Dendritic cell treated with granulocyte-macrophage colony-stimulating factor and Interleukin-4, amounts not matched to agents 40 ng/mL and 50 ng/mL, for 4 days (primary cell): ENCODE data around the gene GPR42.

Experiments used
- H3K27ac Mint-ChIP-seq: one replicate; pipeline ENCODE4 v1.8.0; 2022; ENCODE audit warnings: mild to moderate bottlenecking, mixed read lengths
- H3K27me3 Mint-ChIP-seq: one replicate; pipeline ENCODE4 v1.8.0; 2022; ENCODE audit warnings: mild to moderate bottlenecking, mixed read lengths
- H3K36me3 Mint-ChIP-seq: one replicate; pipeline ENCODE4 v1.8.0; 2022; ENCODE audit warnings: low read depth, mixed read lengths
- H3K4me1 Mint-ChIP-seq: one replicate; pipeline ENCODE4 v1.8.0; 2022; ENCODE audit warnings: low read depth, mixed read lengths
- H3K4me3 Mint-ChIP-seq: one replicate; pipeline ENCODE4 v1.8.0; 2022; ENCODE audit warnings: mild to moderate bottlenecking, moderate library complexity, mixed read lengths
- H3K9me3 Mint-ChIP-seq: one replicate; pipeline ENCODE4 v1.8.0; 2022; ENCODE audit warnings: mixed read lengths
- intact Hi-C: fragments of 100-400 bp; cut with micrococcal nuclease; formaldehyde crosslinking; loops from one replicate; pipeline ENCODE4 v1.15.0; 2022

GPR42 gene

DNA sequence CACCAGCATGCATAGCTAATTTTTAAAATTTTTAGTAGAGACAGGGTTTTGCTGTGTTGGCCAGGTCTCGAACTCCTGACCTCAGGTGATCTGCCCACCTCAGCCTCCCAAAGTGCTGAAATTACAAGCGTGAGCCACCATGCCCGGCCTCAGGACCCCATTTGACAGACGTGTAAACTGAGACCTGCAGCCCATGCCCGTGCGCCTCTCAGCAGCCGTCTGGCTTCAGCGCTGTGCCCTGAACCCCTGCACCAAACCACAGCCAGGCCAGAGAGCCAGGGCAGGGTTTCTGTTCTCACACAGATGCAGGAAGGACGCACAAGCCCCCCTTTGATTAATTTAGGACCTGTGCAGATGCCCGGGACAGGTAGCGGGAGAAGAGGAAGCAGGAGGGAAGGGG, 30.4 kb upstream of the GPR42 start:
- Mint-ChIP-seq H3K4me1 (peaks cover 29% of the 10 kb centered on the region), H3K27me3 (peaks cover 39% of the 10 kb centered on the region), H3K36me3 (no peaks in the 10 kb centered on the region), H3K27ac (peak overlapping the region; percentile 52), H3K9me3 (no peaks in the 10 kb centered on the region), H3K4me3 (no peak overlapping the region)
- intact Hi-C loops, result no loop called here

DNA sequence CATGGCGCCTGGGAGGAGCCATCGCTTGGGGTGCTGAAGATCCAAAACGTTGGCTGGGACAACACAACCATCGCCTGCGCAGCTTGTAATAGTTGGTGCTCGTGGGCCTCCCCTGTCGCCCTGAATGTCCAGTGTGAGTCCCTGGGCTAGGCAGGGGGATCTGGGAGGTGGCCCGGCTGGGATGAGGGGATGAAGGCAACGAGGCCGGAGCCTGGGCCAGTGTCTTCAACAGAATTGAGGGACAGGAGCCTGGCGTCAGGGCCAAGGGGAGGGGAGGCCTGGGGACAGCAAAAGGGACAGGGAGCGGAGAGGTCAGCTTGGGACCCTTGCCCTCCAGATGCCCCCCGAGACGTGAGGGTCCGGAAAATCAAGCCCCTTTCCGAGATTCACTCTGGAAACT, 29.9 kb upstream of the GPR42 start:
- Mint-ChIP-seq H3K36me3 (no peaks in the 10 kb centered on the region), H3K4me3 (no peak overlapping the region), H3K27me3 (peaks cover 40% of the 10 kb centered on the region), H3K4me1 (peaks cover 35% of the 10 kb centered on the region), H3K27ac (peak overlapping the region; percentile 52), H3K9me3 (no peaks in the 10 kb centered on the region)
- intact Hi-C loops, result no loop called here

DNA sequence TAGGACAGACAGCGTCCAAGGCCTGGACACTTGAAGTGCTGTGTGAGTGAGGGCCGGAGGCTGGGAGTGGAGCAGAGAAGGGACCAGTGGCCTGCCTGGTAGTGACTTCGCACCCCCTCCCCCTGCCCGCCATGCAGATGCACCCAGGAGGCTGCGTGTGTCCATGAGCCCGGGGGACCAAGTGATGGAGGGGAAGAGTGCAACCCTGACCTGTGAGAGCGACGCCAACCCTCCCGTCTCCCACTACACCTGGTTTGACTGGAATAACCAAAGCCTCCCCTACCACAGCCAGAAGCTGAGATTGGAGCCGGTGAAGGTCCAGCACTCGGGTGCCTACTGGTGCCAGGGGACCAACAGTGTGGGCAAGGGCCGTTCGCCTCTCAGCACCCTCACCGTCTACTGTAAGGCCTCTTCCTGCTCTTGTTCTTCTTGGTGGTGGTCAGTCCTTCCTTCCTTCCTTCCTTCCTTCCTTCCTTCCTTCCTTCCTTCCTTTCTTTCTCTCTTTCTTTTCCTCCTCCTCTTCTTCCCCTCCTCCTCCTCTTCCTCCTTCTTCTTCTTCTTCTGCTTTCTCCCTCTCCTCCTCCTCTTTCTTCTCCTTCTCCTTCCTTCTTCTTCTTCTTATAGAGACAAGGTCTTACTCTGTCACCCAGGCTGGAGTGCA, 29.2 kb upstream of the GPR42 start:
- intact Hi-C loops, result no loop called here
- H3K36me3 Mint-ChIP-seq, result no peaks in the 10 kb centered on the region
- no peak overlapping the region for H3K4me3 Mint-ChIP-seq
- H3K27me3 Mint-ChIP-seq, result peaks cover 43% of the 10 kb centered on the region
- H3K4me1 Mint-ChIP-seq, result peaks cover 42% of the 10 kb centered on the region
- peak overlapping the region; percentile 7 for H3K27ac Mint-ChIP-seq
- H3K9me3 Mint-ChIP-seq, result no peaks in the 10 kb centered on the region

DNA sequence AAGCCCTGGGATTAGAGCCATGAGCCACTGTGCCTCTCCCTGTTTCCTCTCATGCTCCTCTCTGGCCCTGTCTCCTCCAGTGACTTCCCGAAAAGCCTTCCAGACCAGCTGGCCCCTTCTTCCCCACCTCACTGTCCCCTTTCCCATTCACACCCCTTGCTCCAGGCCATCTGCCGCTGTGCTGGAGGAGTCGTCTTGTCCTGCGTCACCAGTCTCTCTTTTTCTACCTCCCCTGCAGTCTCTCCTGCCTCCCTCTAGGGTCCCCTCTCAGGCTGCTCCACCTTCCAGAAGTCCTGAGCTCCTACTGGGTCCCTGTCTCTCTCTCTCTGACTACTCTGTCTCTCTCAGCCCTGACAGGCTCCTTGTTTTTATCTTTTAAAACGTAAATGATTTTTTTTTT, 28.4 kb upstream of the GPR42 start:
- H3K27ac Mint-ChIP-seq, result peak overlapping the region; percentile 7
- H3K4me3 Mint-ChIP-seq, result no peak overlapping the region
- H3K4me1 Mint-ChIP-seq, result peaks cover 43% of the 10 kb centered on the region
- H3K36me3 Mint-ChIP-seq, result no peaks in the 10 kb centered on the region
- H3K27me3 Mint-ChIP-seq, result peaks cover 42% of the 10 kb centered on the region
- intact Hi-C loops, result no loop called here
- no peaks in the 10 kb centered on the region for H3K9me3 Mint-ChIP-seq

DNA sequence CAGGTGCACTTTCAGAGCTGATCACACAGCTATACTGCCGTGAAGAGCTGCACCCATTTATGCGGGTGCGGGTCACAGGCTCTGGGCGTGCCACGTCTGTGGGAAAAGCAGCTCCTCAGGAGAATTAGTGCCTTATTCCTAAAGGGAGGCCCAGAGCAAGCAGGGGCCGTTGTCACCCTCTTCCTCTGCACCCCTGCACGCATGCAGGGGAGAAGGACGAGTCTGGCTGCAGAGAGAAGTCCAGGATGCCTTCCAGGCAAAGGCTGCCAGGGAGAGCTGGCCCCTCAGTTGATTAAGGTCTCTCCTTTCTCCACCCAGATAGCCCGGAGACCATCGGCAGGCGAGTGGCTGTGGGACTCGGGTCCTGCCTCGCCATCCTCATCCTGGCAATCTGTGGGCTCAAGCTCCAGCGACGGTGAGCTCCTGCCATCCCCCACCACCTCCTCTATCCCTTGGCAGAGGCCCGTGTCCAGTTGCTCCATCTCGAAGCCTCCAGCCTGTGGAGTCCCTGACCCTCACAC, 26.3 kb upstream of the GPR42 start:
- no peak overlapping the region for H3K27ac Mint-ChIP-seq
- H3K36me3 Mint-ChIP-seq, result no peaks in the 10 kb centered on the region
- H3K27me3 Mint-ChIP-seq, result peaks cover 39% of the 10 kb centered on the region
- intact Hi-C loops, result loop anchor here (5.0 kb wide), 2 partner anchors 62 to 77 kb away; partner anchors contain the start of genes HAMP and USF2
- peaks cover 57% of the 10 kb centered on the region for H3K4me1 Mint-ChIP-seq
- no peak overlapping the region for H3K4me3 Mint-ChIP-seq
- H3K9me3 Mint-ChIP-seq, result no peaks in the 10 kb centered on the region

DNA sequence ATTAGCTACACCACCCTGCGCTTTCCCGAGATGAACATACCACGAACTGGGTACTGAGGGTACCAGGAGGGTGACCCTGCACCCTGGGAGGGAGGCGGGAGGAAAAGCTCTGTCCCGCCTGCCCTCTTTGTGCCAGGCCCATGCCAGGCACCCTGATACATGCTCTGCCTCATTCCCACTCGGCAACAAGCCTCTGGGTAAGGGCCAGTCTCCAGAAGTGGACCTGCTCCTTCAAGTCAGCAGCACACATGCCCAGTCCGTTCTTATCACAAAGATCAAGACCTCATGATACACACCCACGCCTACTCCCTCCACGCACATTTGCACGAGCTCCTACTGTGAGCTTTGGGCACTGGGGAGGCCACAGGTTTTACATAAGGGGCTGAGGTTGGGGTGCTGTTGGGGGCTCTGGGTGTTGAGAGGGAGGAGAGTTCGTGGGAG, 25.2 kb upstream of the GPR42 start:
- no peaks in the 10 kb centered on the region for H3K9me3 Mint-ChIP-seq
- intact Hi-C loops, result loop anchor here (5.0 kb wide), 2 partner anchors 63 to 78 kb away; partner anchors contain the start of genes HAMP and USF2
- H3K27ac Mint-ChIP-seq, result peak overlapping the region; percentile 93
- H3K27me3 Mint-ChIP-seq, result peaks cover 46% of the 10 kb centered on the region
- H3K4me3 Mint-ChIP-seq, result no peak overlapping the region
- H3K36me3 Mint-ChIP-seq, result no peaks in the 10 kb centered on the region
- peaks cover 67% of the 10 kb centered on the region for H3K4me1 Mint-ChIP-seq

DNA sequence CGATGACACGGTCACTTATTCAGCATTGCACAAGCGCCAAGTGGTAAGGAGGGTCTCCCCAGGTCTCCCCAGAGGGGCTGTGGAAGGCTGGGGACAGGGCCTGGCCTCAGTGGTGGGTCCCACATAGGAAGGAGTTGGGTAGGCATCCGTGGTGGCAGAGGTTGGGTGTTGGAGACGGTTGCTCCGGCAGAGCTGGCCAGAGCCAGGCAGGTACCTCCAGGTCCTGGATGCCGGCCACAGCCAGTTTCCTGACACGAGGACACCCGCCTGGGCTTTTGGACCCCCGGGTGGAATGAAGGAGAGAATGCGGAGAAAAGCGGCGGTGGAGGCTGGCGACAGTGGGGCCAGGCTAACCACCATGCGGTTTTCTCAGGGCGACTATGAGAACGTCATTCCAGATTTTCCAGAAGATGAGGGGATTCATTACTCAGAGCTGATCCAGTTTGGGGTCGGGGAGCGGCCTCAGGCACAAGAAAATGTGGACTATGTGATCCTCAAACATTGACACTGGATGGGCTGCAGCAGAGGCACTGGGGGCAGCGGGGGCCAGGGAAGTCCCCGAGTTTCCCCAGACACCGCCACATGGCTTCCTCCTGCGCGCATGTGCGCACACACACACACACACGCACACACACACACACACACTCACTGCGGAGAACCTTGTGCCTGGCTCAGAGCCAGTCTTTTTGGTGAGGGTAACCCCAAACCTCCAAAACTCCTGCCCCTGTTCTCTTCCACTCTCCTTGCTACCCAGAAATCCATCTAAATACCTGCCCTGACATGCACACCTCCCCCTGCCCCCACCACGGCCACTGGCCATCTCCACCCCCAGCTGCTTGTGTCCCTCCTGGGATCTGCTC, 24.4 kb upstream of the GPR42 start:
- H3K36me3 Mint-ChIP-seq, result no peaks in the 10 kb centered on the region
- peaks cover 66% of the 10 kb centered on the region for H3K4me1 Mint-ChIP-seq
- H3K27me3 Mint-ChIP-seq, result peaks cover 49% of the 10 kb centered on the region
- H3K9me3 Mint-ChIP-seq, result no peaks in the 10 kb centered on the region
- H3K27ac Mint-ChIP-seq, result peak overlapping the region; percentile 93
- intact Hi-C loops, result loop anchor here (5.0 kb wide), 2 partner anchors 64 to 79 kb away; partner anchors contain the start of genes HAMP and USF2
- H3K4me3 Mint-ChIP-seq, result peak overlapping the region; percentile 7

DNA sequence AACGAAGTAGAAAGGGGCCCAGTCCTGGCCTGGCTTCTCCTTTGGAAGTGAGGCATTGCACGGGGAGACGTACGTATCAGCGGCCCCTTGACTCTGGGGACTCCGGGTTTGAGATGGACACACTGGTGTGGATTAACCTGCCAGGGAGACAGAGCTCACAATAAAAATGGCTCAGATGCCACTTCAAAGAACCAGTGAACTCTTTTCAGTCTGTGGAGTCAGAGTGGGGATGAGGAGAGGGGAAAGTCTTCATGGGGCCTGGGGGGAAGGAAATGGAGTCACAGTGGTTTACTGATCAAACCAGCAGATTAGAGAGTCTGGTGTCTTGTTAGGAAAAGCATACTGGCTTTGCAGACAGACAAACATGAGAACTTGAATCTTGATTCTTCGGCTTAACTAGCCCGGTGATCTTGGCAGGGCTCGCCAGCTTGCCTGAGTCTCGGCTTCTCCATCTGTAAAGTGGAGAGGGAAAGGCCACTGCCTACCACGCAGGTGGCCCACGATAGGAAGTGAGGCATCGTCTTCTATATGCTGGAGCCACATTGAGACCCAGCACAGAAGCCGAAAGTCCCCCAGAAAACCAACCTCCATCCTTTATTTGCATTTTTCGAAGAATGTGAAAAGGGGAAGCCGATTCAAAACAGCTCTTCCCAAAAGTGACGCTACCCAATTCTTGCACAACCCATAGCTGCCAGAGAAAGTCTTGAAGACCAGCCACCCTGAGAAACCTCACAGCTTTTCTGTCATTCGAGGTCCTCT, 23.5 kb upstream of the GPR42 start, which contains the start of gene FFAR1:
Gene FFAR1, plus strand, starts transcription at position 732 of the 759 bp plus-strand sequence. CDS start 3,650 bp downstream, outside the sequence.
- peaks cover 55% of the 10 kb centered on the region for H3K27me3 Mint-ChIP-seq
- peaks cover 57% of the 10 kb centered on the region for H3K4me1 Mint-ChIP-seq
- no peaks in the 10 kb centered on the region for H3K36me3 Mint-ChIP-seq
- intact Hi-C loops, result loop anchor here (5.0 kb wide), 2 partner anchors 65 to 80 kb away; partner anchors contain the start of genes HAMP and USF2
- peak within 1 kb of the TSS; percentile 3 for H3K4me3 Mint-ChIP-seq
- peak within 1 kb of the TSS; percentile 93 for H3K27ac Mint-ChIP-seq
- no peaks in the 10 kb centered on the region for H3K9me3 Mint-ChIP-seq

DNA sequence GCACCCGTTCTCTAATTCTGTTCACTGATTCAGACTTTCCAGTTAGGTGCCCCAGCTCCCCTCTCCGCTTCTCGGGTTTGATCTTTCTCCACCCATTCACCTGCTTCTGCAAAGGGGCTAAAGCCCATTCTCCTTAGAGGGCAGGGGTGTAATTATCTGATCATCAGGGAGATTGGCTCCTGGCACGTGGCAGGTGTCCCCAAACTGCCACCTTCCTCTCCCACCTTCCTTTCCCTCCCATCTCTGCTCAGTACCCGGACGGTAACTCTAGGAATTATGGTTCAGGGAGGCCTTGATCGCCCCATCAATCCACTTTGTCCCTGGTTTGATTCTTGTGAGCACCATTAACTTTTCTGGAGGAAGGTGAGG, 23.0 kb upstream of the GPR42 start:
- peaks cover 51% of the 10 kb centered on the region for H3K27me3 Mint-ChIP-seq
- H3K4me1 Mint-ChIP-seq, result peaks cover 60% of the 10 kb centered on the region
- H3K9me3 Mint-ChIP-seq, result no peaks in the 10 kb centered on the region
- H3K36me3 Mint-ChIP-seq, result no peaks in the 10 kb centered on the region
- H3K4me3 Mint-ChIP-seq, result no peak overlapping the region
- H3K27ac Mint-ChIP-seq, result peak overlapping the region; percentile 93
- intact Hi-C loops, result loop anchor here (5.0 kb wide), 2 partner anchors 66 to 81 kb away; partner anchors contain the start of genes HAMP and USF2

DNA sequence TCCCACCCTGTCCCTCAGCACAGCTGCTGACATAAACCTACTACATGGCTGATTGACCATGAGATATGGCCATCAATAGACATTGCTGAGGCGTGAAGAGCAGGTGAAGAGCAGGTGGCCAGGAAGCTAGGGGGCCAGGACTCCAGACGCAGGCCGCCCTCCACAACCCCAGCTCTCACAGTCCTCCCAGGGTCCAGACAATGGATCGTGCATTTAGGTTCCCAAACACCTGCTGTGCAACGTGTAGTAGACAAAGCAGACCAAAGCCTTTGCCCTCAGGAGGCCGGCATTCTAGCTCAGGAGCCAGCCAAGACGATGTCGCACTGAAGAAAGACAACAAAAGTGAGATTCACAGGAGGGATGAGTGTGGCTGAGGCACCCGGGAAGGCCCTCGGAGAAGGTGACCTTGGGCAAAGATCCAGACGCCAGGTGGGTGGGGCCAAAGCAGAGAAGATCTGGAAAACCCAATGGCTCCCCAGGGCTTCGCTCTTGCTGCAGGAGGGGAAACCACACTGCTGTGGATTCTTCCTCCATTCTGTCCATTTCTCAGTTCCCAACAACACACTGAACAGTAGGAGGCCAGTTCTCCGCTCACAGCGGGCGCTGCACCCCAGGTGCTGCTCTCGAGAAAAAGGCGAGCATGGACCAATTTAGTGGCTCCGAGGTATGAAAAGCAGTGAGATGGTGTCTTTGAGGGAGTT, 21.8 kb upstream of the GPR42 start:
- intact Hi-C loops, result loop anchor here (5.0 kb wide), 2 partner anchors 67 to 82 kb away; partner anchors contain the start of genes HAMP and USF2
- Mint-ChIP-seq H3K4me3 (no peak overlapping the region), H3K27me3 (peaks cover 50% of the 10 kb centered on the region), H3K9me3 (no peaks in the 10 kb centered on the region), H3K4me1 (peaks cover 61% of the 10 kb centered on the region), H3K27ac (peak overlapping the region; percentile 45), H3K36me3 (no peaks in the 10 kb centered on the region)

DNA sequence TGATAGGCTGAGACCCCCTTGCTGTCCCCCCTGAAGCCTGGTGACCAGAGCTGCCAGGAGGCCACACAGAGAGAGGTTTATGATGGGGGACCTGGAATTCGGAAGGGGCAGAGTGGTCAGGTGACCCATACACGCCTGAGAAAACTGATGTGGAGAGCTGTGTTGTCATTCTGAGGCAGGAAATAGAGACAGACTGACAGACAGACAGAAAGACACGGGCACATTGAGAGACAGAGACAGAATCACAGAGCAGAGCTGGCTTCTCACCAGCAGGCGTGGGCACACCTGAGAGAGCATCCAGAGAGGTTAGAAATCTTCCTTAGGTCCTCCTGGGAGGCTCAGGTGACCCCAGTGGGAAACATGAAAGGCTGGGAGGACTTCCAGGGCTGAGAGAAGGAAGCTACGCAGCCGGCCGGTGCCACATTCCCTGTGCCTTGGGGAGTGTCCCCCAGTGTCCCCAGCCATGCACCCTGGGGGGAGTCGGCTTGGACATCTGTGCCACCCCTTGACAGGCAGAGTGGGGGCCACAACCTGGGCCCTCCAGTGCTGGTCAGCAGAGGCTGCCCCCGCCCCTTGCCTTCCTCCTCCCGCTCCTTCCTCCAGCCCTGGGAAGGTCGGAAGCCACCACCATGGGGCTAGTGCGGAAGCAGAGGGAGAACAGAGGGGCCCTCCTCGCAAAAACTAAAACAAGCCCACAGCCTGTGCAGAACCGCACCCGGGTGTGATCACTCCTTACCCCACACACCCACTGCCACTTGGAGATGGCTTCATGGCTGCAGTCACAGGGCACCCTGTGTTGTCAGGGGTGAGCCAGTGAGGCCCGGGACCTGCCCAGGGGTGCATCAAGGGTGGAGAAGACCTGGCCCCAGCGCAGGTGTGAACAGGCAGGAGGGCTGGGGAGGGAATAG, 21.0 kb upstream of the GPR42 start:
- H3K27ac Mint-ChIP-seq, result peak overlapping the region; percentile 45
- intact Hi-C loops, result loop anchor here (5.0 to 10.0 kb wide), 4 partner anchors 65 to 242 kb away; partner anchors contain the start of genes HAMP and USF2

DNA sequence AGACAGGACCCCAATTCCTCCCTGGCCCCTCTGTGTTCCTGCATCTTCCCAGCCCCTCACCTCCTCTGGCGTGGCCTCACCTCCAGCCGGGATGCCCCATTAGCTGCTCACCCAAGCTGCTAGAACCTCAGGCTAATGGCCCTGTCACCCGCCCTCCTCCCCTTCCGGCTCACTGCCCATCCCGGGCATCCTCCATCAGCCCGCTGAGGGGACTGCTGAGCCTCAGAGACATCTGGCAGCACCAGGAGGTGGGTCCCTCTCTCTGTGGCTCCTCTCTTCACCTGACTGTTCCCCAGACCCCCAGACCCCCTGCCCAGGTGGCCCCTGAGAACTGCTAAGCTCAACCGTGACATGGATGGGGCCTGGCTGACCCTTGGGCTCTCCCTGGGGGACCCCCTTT, 20.3 kb upstream of the GPR42 start:
- Mint-ChIP-seq H3K36me3 (no peaks in the 10 kb centered on the region), H3K27ac (peak overlapping the region; percentile 77), H3K4me1 (peaks cover 57% of the 10 kb centered on the region), H3K27me3 (peaks cover 43% of the 10 kb centered on the region), H3K4me3 (no peak overlapping the region), H3K9me3 (no peaks in the 10 kb centered on the region)
- intact Hi-C loops, result loop anchor here (5.0 to 10.0 kb wide), 2 partner anchors 64 to 242 kb away; no protein-coding TSS in a partner anchor

More for the DNA sequence above, 21.0 kb upstream of the GPR42 start:
- H3K27me3 Mint-ChIP-seq, result peaks cover 46% of the 10 kb centered on the region
- H3K36me3 Mint-ChIP-seq, result no peaks in the 10 kb centered on the region
- peaks cover 61% of the 10 kb centered on the region for H3K4me1 Mint-ChIP-seq
- H3K4me3 Mint-ChIP-seq, result no peak overlapping the region
- no peaks in the 10 kb centered on the region for H3K9me3 Mint-ChIP-seq
